ENCODE results near the gene SELENBP1. TPM values are rescaled to one million over a fixed set of nuclear protein-coding genes. Genes with fewer than 3 reads are reported as not detected.
"Not testable (repeated sequence)": the region's sequence is repeated elsewhere in the genome, so short reads cannot be mapped to it uniquely, and the experiment has no call there.

SELENBP1 gene
- total and polyA plus RNA-seq, 2 of the 13 experiments (the other 11 are each of a cell fraction or from before 2014, with no cell fraction given), result 27.8 to 29.0 TPM

GRCh38 chr1:151396265-151396664 is 23.8 kb upstream of the SELENBP1 start:
- POLR2A ChIA-PET; H3K36me3 ChIP-seq (replicated peaks in 1 of 2; ENCODE audit: control insufficient read depth in 1 of 2, insufficient read depth in 2 of 2, low read length in 2 of 2); DNase-seq (ENCODE audit: low spot score); in situ Hi-C loops (cut with HindIII; ENCODE audit: extremely low pct_ligation_motif_present, low pct_unique_long_range_greater_than_20kb); H3K4me3 ChIP-seq (replicated peaks in 1 of 3; ENCODE audit: insufficient read depth in 1 of 3, low read depth in 2 of 3, low read length in 3 of 3); ATAC-seq; H3K27ac ChIP-seq (ENCODE audit: extremely low read length, insufficient read depth, low read length); intact Hi-C loops (cut with micrococcal nuclease; ENCODE audit: unreplicated experiment); H2AFZ ChIP-seq (ENCODE audit: low read length); FAIRE-seq; BruUV-seq (replicated peaks); H3K9me3 ChIP-seq (ENCODE audit: low read length); CTCF ChIA-PET (ENCODE audit: low intra/inter-chr PET ratio, low total read pairs); H4K20me1 ChIP-seq (ENCODE audit: insufficient read depth, low read length); H3K4me2 ChIP-seq (ENCODE audit: low read depth, low read length); H3K9ac ChIP-seq (ENCODE audit: insufficient read depth, low read depth, low read length); H3K27me3 ChIP-seq (ENCODE audit: control insufficient read depth in 1 of 2, insufficient read depth in 2 of 2, low read length in 2 of 2); TF ChIP-seq ATF7 (CRISPR knock-in tag; IDR thresholded peaks at IDR 0.05): not testable (repeated sequence)
- Histone ChIP-seq H3K4me1 (ENCODE audit: insufficient read depth, low read length) (peaks cover 22% of the 10 kb centered on the region), H3K79me2 (ENCODE audit: insufficient read depth, low read length) (peaks cover 15% of the 10 kb centered on the region)
- TF ChIP-seq CEBPG (CRISPR knock-in tag; IDR thresholded peaks at IDR 0.05) (0 out of 2 replicates have a peak, but pooled peaks have one; percentile 17), CEBPB (IDR thresholded peaks at IDR 0.05; ENCODE audit: borderline replicate concordance, low read depth, low read length) (peak; percentile 67), ATF7 (IDR thresholded peaks at IDR 0.05) (0 out of 2 replicates have a peak, but pooled peaks have one; percentile 32)
- WGBS (ENCODE audit: low lambda C conversion rate), result 48% methylated on average over 5 of the region's 5 CpGs

- H3K4me3 ChIP-seq (replicated peaks in 1 of 3; ENCODE audit: insufficient read depth in 1 of 3, low read depth in 2 of 3, low read length in 3 of 3), result no peak overlapping the region
- peaks cover 16% of the 10 kb centered on the region for H3K4me1 ChIP-seq (ENCODE audit: insufficient read depth, low read length)
- in situ Hi-C loops (cut with HindIII; ENCODE audit: extremely low pct_ligation_motif_present, low pct_unique_long_range_greater_than_20kb) (no loop called here), intact Hi-C loops (cut with micrococcal nuclease; ENCODE audit: unreplicated experiment) (no loop called here)
- no peaks in the 10 kb centered on the region for H3K79me2 ChIP-seq (ENCODE audit: insufficient read depth, low read length)
- BruUV-seq (replicated peaks), result no TSS peak
- H3K27me3 ChIP-seq (ENCODE audit: control insufficient read depth in 1 of 2, insufficient read depth in 2 of 2, low read length in 2 of 2), result no peaks in the 10 kb centered on the region
- no peaks in the 10 kb centered on the region for H3K36me3 ChIP-seq (replicated peaks in 1 of 2; ENCODE audit: control insufficient read depth in 1 of 2, insufficient read depth in 2 of 2, low read length in 2 of 2)
- H3K4me2 ChIP-seq (ENCODE audit: low read depth, low read length), result no peak overlapping the region
- no peak overlapping the region for H3K9ac ChIP-seq (ENCODE audit: insufficient read depth, low read depth, low read length)
- no peaks in the 10 kb centered on the region for H3K9me3 ChIP-seq (ENCODE audit: low read length)
- no peak overlapping the region for H3K27ac ChIP-seq (ENCODE audit: extremely low read length, insufficient read depth, low read length)
- no peaks in the 10 kb centered on the region for H4K20me1 ChIP-seq (ENCODE audit: insufficient read depth, low read length)
- POLR2A ChIA-PET, result no interaction called here
- FAIRE-seq, result no peak
- CTCF ChIA-PET (ENCODE audit: low intra/inter-chr PET ratio, low total read pairs), result no interaction called here
- no peak overlapping the region for H2AFZ ChIP-seq (ENCODE audit: low read length)
- DNase-seq (ENCODE audit: low spot score), result no peak
- no peak for ATAC-seq
- no peak for TF ChIP-seq ZFP91 (CRISPR knock-in tag; IDR thresholded peaks at IDR 0.05; ENCODE audit: borderline replicate concordance)
- no peak for TF ChIP-seq ARID4A (CRISPR knock-in tag; IDR thresholded peaks at IDR 0.05; ENCODE audit: borderline replicate concordance)
- TF ChIP-seq RBAK (CRISPR knock-in tag; IDR thresholded peaks at IDR 0.05), result no peak
- TF ChIP-seq ZNF180 (CRISPR knock-in tag; IDR thresholded peaks at IDR 0.05; ENCODE audit: borderline replicate concordance, low read depth), result no peak
- TF ChIP-seq IRF9 (CRISPR knock-in tag; IDR thresholded peaks at IDR 0.05; ENCODE audit: borderline replicate concordance), result no peak
- TF ChIP-seq ZNF513 (CRISPR knock-in tag; conservative IDR thresholded peaks at IDR 0.05), result no peak
- TF ChIP-seq PAF1 (CRISPR knock-in tag; IDR thresholded peaks at IDR 0.05), result no peak
Observed at GRCh38 chr1:151393583-151393982, 21.1 kb upstream of the SELENBP1 start.
